ENCODE data around the gene EPAS1.

The EPAS1 gene

GRCh38 chr2:46329803-46330775 is 32.9 kb downstream of the EPAS1 start:
- TF ChIP-seq POLR2A (IDR thresholded peaks at IDR 0.05; ENCODE audit: low read depth, low read length): no peak
- FAIRE-seq (peak; percentile 27), DNase-seq (ENCODE audit: insufficient read length, low spot score) (peak; percentile 43)

GRCh38 chr2:46331109-46331766 is 34.0 kb downstream of the EPAS1 start:
- DNase-seq (ENCODE audit: insufficient read length, low spot score): no peak
- no peak for FAIRE-seq
- no peak for TF ChIP-seq POLR2A (IDR thresholded peaks at IDR 0.05; ENCODE audit: low read depth, low read length)

GRCh38 chr2:46332686-46333281 is 35.6 kb downstream of the EPAS1 start:
- FAIRE-seq (no peak), DNase-seq (ENCODE audit: insufficient read length, low spot score) (no peak)
- no peak for TF ChIP-seq POLR2A (IDR thresholded peaks at IDR 0.05; ENCODE audit: low read depth, low read length)

- FAIRE-seq: no peak
- no peak for TF ChIP-seq POLR2A (IDR thresholded peaks at IDR 0.05; ENCODE audit: low read depth, low read length)
- DNase-seq (ENCODE audit: insufficient read length, low spot score): no peak
Observed at GRCh38 chr2:46333912-46334311, 36.7 kb downstream of the EPAS1 start.

GRCh38 chr2:46334389-46335271 is 37.4 kb downstream of the EPAS1 start:
- FAIRE-seq (no peak), DNase-seq (ENCODE audit: insufficient read length, low spot score) (peak; percentile 55)
- TF ChIP-seq POLR2A (IDR thresholded peaks at IDR 0.05; ENCODE audit: low read depth, low read length): no peak

- DNase-seq (ENCODE audit: insufficient read length, low spot score): no peak
- TF ChIP-seq POLR2A (IDR thresholded peaks at IDR 0.05; ENCODE audit: low read depth, low read length): no peak
- FAIRE-seq: no peak
Observed at GRCh38 chr2:46335391-46336282, 38.4 kb downstream of the EPAS1 start.

GRCh38 chr2:46336283-46336959 is 39.2 kb downstream of the EPAS1 start:
- TF ChIP-seq POLR2A (IDR thresholded peaks at IDR 0.05; ENCODE audit: low read depth, low read length): no peak
- FAIRE-seq (no peak), DNase-seq (ENCODE audit: insufficient read length, low spot score) (no peak)

GRCh38 chr2:46337208-46337994 is 40.2 kb downstream of the EPAS1 start:
- TF ChIP-seq POLR2A (IDR thresholded peaks at IDR 0.05; ENCODE audit: low read depth, low read length): no peak
- FAIRE-seq: no peak
- DNase-seq (ENCODE audit: insufficient read length, low spot score): no peak

- no peak for DNase-seq (ENCODE audit: insufficient read length, low spot score)
- TF ChIP-seq POLR2A (IDR thresholded peaks at IDR 0.05; ENCODE audit: low read depth, low read length): no peak
- no peak for FAIRE-seq
Observed at GRCh38 chr2:46338674-46339073, 41.5 kb downstream of the EPAS1 start.

- TF ChIP-seq POLR2A (IDR thresholded peaks at IDR 0.05; ENCODE audit: low read depth, low read length): no peak
- FAIRE-seq (no peak), DNase-seq (ENCODE audit: insufficient read length, low spot score) (no peak)
Observed at GRCh38 chr2:46339200-46339599, 42.0 kb downstream of the EPAS1 start.

- DNase-seq (ENCODE audit: insufficient read length, low spot score) (no peak), FAIRE-seq (no peak)
- no peak for TF ChIP-seq POLR2A (IDR thresholded peaks at IDR 0.05; ENCODE audit: low read depth, low read length)
Observed at GRCh38 chr2:46339676-46340459, 42.7 kb downstream of the EPAS1 start.
